Measurements from ENCODE around the gene CKM. TPM values are rescaled to one million over a fixed set of nuclear protein-coding genes. Genes with fewer than 3 reads are reported as not detected.

Gene CKM
- total RNA-seq, 4 donors from 2014 or later, result 0.66 to 1.4 (median 1.1) TPM; not detected in 1

GRCh38 chr19:45345506-45345860, 22.8 kb upstream of the CKM start:
- Histone ChIP-seq H3K27me3 (peaks cover 1 to 62% (median 8%) of the 10 kb centered on the region in 4 donors), H3K36me3 (peaks cover 0 to 4% (median under 1%) of the 10 kb centered on the region in 4 donors), H3K4me3 (no peak overlapping the region), H3K4me1 (peaks cover 3 to 8% (median 5%) of the 10 kb centered on the region in 4 donors), H3K9me3 (no peaks in the 10 kb centered on the region), H3K27ac (replicated peaks in 1 of 4) (no peak overlapping the region)
- no peak for DNase-seq (ENCODE audit: extremely low spot score)
- no peak for TF ChIP-seq POLR2A (IDR thresholded peaks at IDR 0.05; ENCODE audit: low read depth)
- no peak for TF ChIP-seq POLR2AphosphoS5 (IDR thresholded peaks at IDR 0.05)
- TF ChIP-seq EP300 (IDR thresholded peaks at IDR 0.05), result no peak
- TF ChIP-seq CTCF (IDR thresholded peaks at IDR 0.05), result no peak
- WGBS, result 86% methylated on average over 7 of the region's 15 CpGs
- intact Hi-C loops (cut with DNase I), result no loop called here

- no peaks in the 10 kb centered on the region for H3K36me3 ChIP-seq
- H3K4me3 ChIP-seq, result no peak overlapping the region
- H3K27ac ChIP-seq (replicated peaks in 1 of 4), result no peak overlapping the region
- DNase-seq (ENCODE audit: extremely low spot score), result no peak
- H3K27me3 ChIP-seq, result peaks cover 5 to 69% (median 15%) of the 10 kb centered on the region in 4 donors
- WGBS, result 74% methylated on average over 8 of the region's 15 CpGs
- no peaks in the 10 kb centered on the region for H3K9me3 ChIP-seq
- intact Hi-C loops (cut with DNase I), result no loop called here
- peaks cover 4 to 11% (median 8%) of the 10 kb centered on the region in 4 donors for H3K4me1 ChIP-seq
- TF ChIP-seq EP300 (IDR thresholded peaks at IDR 0.05) (no peak), CTCF (IDR thresholded peaks at IDR 0.05) (no peak)
Observed at GRCh38 chr19:45344621-45345505, 22.2 kb upstream of the CKM start.

GRCh38 chr19:45342911-45343310, 20.2 kb upstream of the CKM start:
- intact Hi-C loops (cut with DNase I), result no loop called here
- H3K27me3 ChIP-seq, result peaks cover 5 to 83% (median 20%) of the 10 kb centered on the region in 4 donors
- no peak overlapping the region for H3K27ac ChIP-seq (replicated peaks in 1 of 4)
- WGBS, result 72% methylated on average over 13 of the region's 13 CpGs
- H3K4me3 ChIP-seq, result no peak overlapping the region
- no peak for DNase-seq (ENCODE audit: extremely low spot score)
- peaks cover 4 to 21% (median 15%) of the 10 kb centered on the region in 4 donors for H3K4me1 ChIP-seq
- TF ChIP-seq CTCF (IDR thresholded peaks at IDR 0.05) (no peak), EP300 (IDR thresholded peaks at IDR 0.05) (no peak), POLR2AphosphoS5 (IDR thresholded peaks at IDR 0.05) (no peak), POLR2A (IDR thresholded peaks at IDR 0.05; ENCODE audit: low read depth) (no peak)
- H3K9me3 ChIP-seq, result no peaks in the 10 kb centered on the region
- no peaks in the 10 kb centered on the region for H3K36me3 ChIP-seq

- Histone ChIP-seq H3K27me3 (peaks cover 5 to 64% (median 16%) of the 10 kb centered on the region in 4 donors), H3K9me3 (no peaks in the 10 kb centered on the region), H3K4me1 (peaks cover 4 to 21% (median 15%) of the 10 kb centered on the region in 4 donors), H3K27ac (replicated peaks in 1 of 4) (no peak overlapping the region), H3K4me3 (peak overlapping the region in 3 of 4 donors; percentile 14 to 48 (median 27)), H3K36me3 (no peaks in the 10 kb centered on the region)
- WGBS, result 24% methylated on average over 15 of the region's 25 CpGs
- no peak for TF ChIP-seq POLR2A (IDR thresholded peaks at IDR 0.05; ENCODE audit: low read depth)
- TF ChIP-seq EP300 (IDR thresholded peaks at IDR 0.05), result no peak
- TF ChIP-seq CTCF (IDR thresholded peaks at IDR 0.05), result no peak
- no peak for TF ChIP-seq POLR2AphosphoS5 (IDR thresholded peaks at IDR 0.05)
- DNase-seq (ENCODE audit: extremely low spot score), result no peak
- intact Hi-C loops (cut with DNase I), result no loop called here
Observed at GRCh38 chr19:45340899-45341453, 18.3 kb upstream of the CKM start.
